Measurements from ENCODE around the gene ZDHHC4. TPM values are rescaled to one million over a fixed set of nuclear protein-coding genes. Genes with fewer than 3 reads are reported as not detected.
A peak's percentile ranks its signal among the peaks of the same experiment; 100 is the strongest.
"Not testable (repeated sequence)": the region's sequence is repeated elsewhere in the genome, so short reads cannot be mapped to it uniquely, and the experiment has no call there.

ZDHHC4 gene
- total RNA-seq, 2 experiments from 2014 or later, result 27.8 to 32.0 TPM

DNA sequence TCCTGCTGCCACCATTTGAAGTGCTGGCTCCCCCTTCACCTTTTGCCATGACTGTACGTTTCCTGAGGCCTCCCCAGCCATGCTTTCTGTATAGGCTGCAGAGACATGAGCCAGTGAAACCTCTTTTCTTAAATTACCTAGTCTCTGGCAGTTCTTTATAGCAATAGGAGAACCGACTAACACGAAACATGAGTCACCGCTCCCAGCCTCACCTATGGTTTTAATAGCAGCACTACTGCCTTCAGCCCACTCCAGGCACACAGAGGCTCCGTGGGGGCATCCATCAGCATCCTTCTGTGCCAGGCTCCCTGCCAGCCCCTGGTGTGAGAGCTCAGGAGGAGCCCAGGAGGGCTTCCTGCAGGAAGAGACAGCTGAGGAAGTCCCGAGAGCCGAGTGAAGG, 54.4 kb downstream of the ZDHHC4 start:
- peaks cover 3% of the 10 kb centered on the region for H3K9me3 Mint-ChIP-seq
- ChIA-PET POLR2A (no interaction called here), CTCF (no interaction called here)
- no peaks in the 10 kb centered on the region for H3K4me1 Mint-ChIP-seq (ENCODE audit: low read depth)
- no peak overlapping the region for H3K4me3 Mint-ChIP-seq
- DNase-seq (no peak), ATAC-seq (peak; percentile 34)
- TF ChIP-seq, protein P1, sequence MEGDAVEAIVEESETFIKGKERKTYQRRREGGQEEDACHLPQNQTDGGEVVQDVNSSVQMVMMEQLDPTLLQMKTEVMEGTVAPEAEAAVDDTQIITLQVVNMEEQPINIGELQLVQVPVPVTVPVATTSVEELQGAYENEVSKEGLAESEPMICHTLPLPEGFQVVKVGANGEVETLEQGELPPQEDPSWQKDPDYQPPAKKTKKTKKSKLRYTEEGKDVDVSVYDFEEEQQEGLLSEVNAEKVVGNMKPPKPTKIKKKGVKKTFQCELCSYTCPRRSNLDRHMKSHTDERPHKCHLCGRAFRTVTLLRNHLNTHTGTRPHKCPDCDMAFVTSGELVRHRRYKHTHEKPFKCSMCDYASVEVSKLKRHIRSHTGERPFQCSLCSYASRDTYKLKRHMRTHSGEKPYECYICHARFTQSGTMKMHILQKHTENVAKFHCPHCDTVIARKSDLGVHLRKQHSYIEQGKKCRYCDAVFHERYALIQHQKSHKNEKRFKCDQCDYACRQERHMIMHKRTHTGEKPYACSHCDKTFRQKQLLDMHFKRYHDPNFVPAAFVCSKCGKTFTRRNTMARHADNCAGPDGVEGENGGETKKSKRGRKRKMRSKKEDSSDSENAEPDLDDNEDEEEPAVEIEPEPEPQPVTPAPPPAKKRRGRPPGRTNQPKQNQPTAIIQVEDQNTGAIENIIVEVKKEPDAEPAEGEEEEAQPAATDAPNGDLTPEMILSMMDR (IDR thresholded peaks at IDR 0.05), result no peak
- intact Hi-C loops (cut with micrococcal nuclease), result no loop called here
- H3K27ac Mint-ChIP-seq, result no peak overlapping the region
- H3K27me3 Mint-ChIP-seq, result no peaks in the 10 kb centered on the region
- no peaks in the 10 kb centered on the region for H3K36me3 Mint-ChIP-seq (ENCODE audit: low read depth)

- POLR2A ChIA-PET, result no interaction called here
- intact Hi-C loops (cut with micrococcal nuclease), result no loop called here
Measured at GRCh38 chr7:6634021-6634420, 56.8 kb downstream of the ZDHHC4 start.

GRCh38 chr7:6634971-6635370, 57.7 kb downstream of the ZDHHC4 start:
- H3K27ac Mint-ChIP-seq; H3K27me3 Mint-ChIP-seq; ATAC-seq; POLR2A ChIA-PET; H3K9me3 Mint-ChIP-seq; H3K4me3 Mint-ChIP-seq; CTCF ChIA-PET; intact Hi-C loops (cut with micrococcal nuclease); DNase-seq: not testable (repeated sequence)
- Mint-ChIP-seq H3K36me3 (ENCODE audit: low read depth) (peaks cover 16% of the 10 kb centered on the region), H3K4me1 (ENCODE audit: low read depth) (peaks cover 20% of the 10 kb centered on the region)

More at GRCh38 chr7:6634021-6634420, 56.8 kb downstream of the ZDHHC4 start:
- no peak overlapping the region for H3K27ac Mint-ChIP-seq
- no peak for ATAC-seq
- TF ChIP-seq, protein P1 (IDR thresholded peaks at IDR 0.05), result no peak
- H3K27me3 Mint-ChIP-seq, result no peaks in the 10 kb centered on the region
- no peak for DNase-seq
- H3K36me3 Mint-ChIP-seq (ENCODE audit: low read depth), result peaks cover 7% of the 10 kb centered on the region
- H3K4me1 Mint-ChIP-seq (ENCODE audit: low read depth), result peaks cover 11% of the 10 kb centered on the region
- peaks cover 3% of the 10 kb centered on the region for H3K9me3 Mint-ChIP-seq
- H3K4me3 Mint-ChIP-seq, result no peak overlapping the region
- CTCF ChIA-PET, result interaction anchor here (1.2 kb wide), 1 partner anchor 118 kb away, joined by 3 read pairs; no protein-coding TSS in a partner anchor

GRCh38 chr7:6636741-6637543, 59.7 kb downstream of the ZDHHC4 start, which contains the start of gene ZNF316:
TSS of gene ZNF316 (plus strand) at chr7:6637318. CDS start at chr7:6642410, 5,092 bp downstream.
- ChIA-PET POLR2A (interaction anchor here (1.1 to 2.0 kb wide), 2 partner anchors 15 to 47 kb away, joined by 3 to 5 read pairs; partner anchors contain the start of gene INTS15), CTCF (interaction anchor here (1.3 kb wide), 1 partner anchor 47 kb away, joined by 4 read pairs; the partner anchor contains the start of gene INTS15)
- DNase-seq (peak; percentile 55), ATAC-seq (peak; percentile 37)
- H3K4me1 Mint-ChIP-seq (ENCODE audit: low read depth), result peaks cover 24% of the 10 kb centered on the region
- peak within 1 kb of the TSS; percentile 87 for H3K27ac Mint-ChIP-seq
- peak within 1 kb of the TSS; percentile 74 for H3K4me3 Mint-ChIP-seq
- TF ChIP-seq, protein P1 (IDR thresholded peaks at IDR 0.05), result no peak
- H3K27me3 Mint-ChIP-seq, result no peaks in the 10 kb centered on the region
- peaks cover 25% of the 10 kb centered on the region for H3K36me3 Mint-ChIP-seq (ENCODE audit: low read depth)
- H3K9me3 Mint-ChIP-seq, result peaks cover 6% of the 10 kb centered on the region
- intact Hi-C loops (cut with micrococcal nuclease), result no loop called here

GRCh38 chr7:6637544-6638229, 60.4 kb downstream of the ZDHHC4 start:
- Mint-ChIP-seq H3K27me3 (no peaks in the 10 kb centered on the region), H3K27ac (peak overlapping the region; percentile 87), H3K4me3 (peak overlapping the region; percentile 74), H3K9me3 (peaks cover 6% of the 10 kb centered on the region), H3K4me1 (ENCODE audit: low read depth) (peaks cover 24% of the 10 kb centered on the region), H3K36me3 (ENCODE audit: low read depth) (peaks cover 25% of the 10 kb centered on the region)
- intact Hi-C loops (cut with micrococcal nuclease), result no loop called here
- peak; percentile 76 for DNase-seq
- TF ChIP-seq, protein P1 (IDR thresholded peaks at IDR 0.05), result peak; percentile 54
- POLR2A ChIA-PET, result interaction anchor here (0.6 to 2.0 kb wide), 4 partner anchors 15 to 89 kb away, joined by 3 to 5 read pairs (median 4); partner anchors contain the start of gene INTS15
- CTCF ChIA-PET, result interaction anchor here (1.3 kb wide), 1 partner anchor 48 kb away, joined by 4 read pairs; the partner anchor contains the start of gene INTS15
- peak; percentile 84 for ATAC-seq

Other genes starting within 250 kb of the ZDHHC4 start
- 10 to 100 TPM; 10.7 to 11.3 TPM for gene FAM220A, start 228.5 kb upstream of the ZDHHC4 start, total RNA-seq
- gene RAC1, start 202.9 kb upstream of the ZDHHC4 start, total RNA-seq, result 100 to 1,000 TPM; 143 to 152 TPM
- 10 to 100 TPM; 17.7 to 20.2 TPM for gene DAGLB, start 129.5 kb upstream of the ZDHHC4 start, total RNA-seq
- gene KDELR2, start 93.3 kb upstream of the ZDHHC4 start, total RNA-seq, result 10 to 100 TPM; 61.3 to 63.3 TPM
- under 1 TPM; 0.18 to 0.23 TPM for gene GRID2IP, start 26.0 kb upstream of the ZDHHC4 start, total RNA-seq
- 10 to 100 TPM; 26.8 to 29.8 TPM for gene INTS15, start 12.6 kb downstream of the ZDHHC4 start, total RNA-seq
- gene ZNF853, start 38.2 kb downstream of the ZDHHC4 start, total RNA-seq, result 1 to 10 TPM; 1.3 to 1.8 TPM
- 10 to 100 TPM; 17.7 to 18.8 TPM for gene ZNF316, start 59.9 kb downstream of the ZDHHC4 start, total RNA-seq
- gene ZNF12, start 129.5 kb downstream of the ZDHHC4 start, total RNA-seq, result 10 to 100 TPM; 20.6 to 22.7 TPM
- under 1 TPM; 0.63 TPM for gene RSPH10B2, start 176.6 kb downstream of the ZDHHC4 start, total RNA-seq
- 10 to 100 TPM; 36.9 to 48.7 TPM for gene CCZ1B, start 248.8 kb downstream of the ZDHHC4 start, total RNA-seq